CD4-positive, alpha-beta T cell treated with Interleukin-10 for 1 hour (primary cell): ENCODE measurements around the gene PHF5A.
"Not testable (repeated sequence)": the region's sequence is repeated elsewhere in the genome, so short reads cannot be mapped to it uniquely, and the experiment has no call there.

Experiments used
- DNase-seq: peaks from one replicate; pipeline ENCODE4 v3.0.0-alpha.2; 2020

PHF5A gene

DNA sequence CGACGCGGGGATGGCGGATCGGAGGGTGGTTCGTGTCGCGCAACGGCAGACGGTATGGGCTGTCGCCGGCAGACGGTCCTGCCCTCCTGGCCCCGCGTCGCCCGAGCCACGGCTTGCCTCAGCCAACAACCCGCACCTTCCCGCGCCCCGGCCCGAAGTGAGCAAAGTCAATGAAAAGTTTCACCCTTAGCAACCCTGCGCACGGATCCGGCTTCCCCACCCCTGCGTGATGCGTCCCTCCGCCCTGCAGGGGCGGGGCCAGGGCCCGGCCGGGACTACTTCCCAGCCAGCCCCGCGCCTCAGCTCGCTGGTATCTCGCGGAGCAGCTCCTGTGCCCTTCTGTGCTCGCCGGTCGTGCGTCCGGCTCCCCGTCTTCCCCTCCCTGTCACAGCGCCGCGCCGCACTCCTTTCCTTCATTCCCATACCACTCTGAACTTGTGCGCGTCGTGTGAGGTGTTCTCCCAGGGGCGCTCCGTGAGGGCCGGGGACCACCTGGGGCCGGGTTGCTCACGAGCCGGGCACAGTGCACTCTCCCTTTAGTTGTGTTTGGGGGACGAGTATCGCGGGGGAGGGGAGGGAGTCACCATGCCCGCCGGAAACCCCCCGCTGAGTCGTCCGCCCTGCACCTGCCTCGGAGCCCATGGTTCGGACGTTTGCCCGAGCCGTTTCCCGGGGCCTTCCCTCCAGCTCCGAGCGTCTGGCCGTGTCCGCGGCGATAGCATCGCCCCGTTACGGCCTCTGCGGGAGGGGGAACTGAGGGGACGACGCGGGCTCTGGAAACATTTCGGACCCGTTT lies 21.7 kb downstream of the PHF5A start, which contains the start of gene TOB2:
Gene TOB2 (minus strand): TSS at position 163 of the 796 bp plus-strand sequence. CDS start 9,456 bp downstream, outside the sequence.
- peak; percentile 96 for DNase-seq

GRCh38 chr22:41446057-41446501 lies 22.4 kb downstream of the PHF5A start:
- no peak for DNase-seq

- peak; percentile 43 for DNase-seq
Observed at GRCh38 chr22:41445129-41446056, 23.1 kb downstream of the PHF5A start.

DNA sequence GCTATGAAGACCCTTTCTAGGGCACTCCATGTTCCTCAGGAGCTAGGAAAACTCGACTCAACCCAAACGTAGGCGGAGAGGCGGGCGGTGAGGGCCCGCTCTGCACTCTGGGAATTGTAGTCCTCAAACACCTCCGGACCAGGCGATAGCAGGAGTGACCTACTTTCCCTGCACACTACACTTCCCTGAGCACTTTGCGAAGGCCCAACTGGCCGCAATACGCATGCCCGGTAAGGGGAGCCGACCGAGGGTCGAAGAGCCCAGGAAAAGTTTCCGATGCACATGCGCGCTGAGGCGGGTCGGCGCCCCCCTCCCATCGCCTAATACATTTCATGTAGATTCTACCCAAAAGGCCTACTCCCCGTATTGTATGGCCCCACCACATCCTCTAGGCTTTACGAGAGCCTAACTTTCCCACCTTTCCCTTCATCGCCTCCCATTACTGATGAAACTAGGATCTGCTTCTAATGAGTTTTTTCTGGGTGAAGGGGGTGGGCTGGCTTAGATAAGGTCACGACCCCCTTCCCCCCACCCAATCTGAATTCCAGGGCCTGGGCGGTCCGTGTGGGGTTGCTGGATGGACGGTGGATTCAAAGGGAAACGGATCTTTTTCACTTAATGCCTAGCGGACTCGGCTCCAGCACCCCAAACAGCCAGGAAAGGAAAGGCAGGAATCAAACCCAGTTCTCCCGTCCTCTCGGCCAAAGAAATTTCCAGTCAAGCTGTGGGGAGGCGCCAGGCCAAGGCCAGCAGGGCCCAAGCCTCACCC lies 23.9 kb downstream of the PHF5A start:
- peak; percentile 90 for DNase-seq

DNA sequence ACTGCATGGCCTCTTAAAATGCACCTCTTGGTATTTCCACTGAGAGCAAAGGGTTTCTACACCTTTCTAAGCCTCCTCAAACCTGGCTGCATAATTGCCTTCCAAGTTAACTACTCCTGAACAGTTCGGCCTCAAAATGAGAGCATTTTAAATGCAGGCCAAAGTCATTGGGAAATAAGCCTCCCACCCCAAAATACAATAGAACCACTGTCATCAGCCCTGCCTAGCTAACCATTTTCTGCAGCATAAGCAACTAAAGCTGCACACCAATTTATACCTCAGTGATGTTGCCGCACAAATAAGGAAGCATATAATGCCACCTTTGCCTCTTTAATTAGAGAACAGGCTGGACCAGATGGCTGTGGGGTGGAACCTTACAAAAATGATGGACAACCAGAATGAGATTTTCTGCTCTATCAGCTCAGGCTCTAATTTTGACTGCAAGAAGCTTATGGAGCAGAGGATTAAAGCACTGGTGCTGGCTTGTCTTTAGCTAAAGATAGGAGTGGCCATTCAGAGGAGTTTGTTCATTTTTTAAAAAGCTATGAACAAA lies 26.2 kb downstream of the PHF5A start:
- DNase-seq: no peak

DNA sequence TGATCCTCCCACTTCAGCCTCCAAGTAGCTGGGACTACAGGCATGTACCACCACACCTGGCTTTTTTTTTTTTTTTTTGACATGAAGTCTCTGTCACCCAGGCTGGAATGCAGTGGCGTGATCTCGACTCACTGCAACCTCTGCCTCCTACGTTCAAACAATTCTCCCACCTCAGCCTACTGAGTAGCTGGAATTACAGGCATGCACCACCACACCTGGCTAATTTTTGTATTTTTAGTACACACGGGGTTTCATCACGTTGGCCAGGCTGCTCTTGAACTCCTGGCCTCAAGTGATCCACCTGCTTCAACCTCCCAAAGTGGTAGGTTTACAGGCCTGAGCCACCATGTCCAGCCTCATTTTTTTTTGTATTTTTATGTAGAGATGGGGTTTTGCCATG lies 28.0 kb downstream of the PHF5A start:
- DNase-seq: not testable (repeated sequence)

GRCh38 chr22:41437198-41437597 lies 31.3 kb downstream of the PHF5A start:
- DNase-seq: no peak

DNA sequence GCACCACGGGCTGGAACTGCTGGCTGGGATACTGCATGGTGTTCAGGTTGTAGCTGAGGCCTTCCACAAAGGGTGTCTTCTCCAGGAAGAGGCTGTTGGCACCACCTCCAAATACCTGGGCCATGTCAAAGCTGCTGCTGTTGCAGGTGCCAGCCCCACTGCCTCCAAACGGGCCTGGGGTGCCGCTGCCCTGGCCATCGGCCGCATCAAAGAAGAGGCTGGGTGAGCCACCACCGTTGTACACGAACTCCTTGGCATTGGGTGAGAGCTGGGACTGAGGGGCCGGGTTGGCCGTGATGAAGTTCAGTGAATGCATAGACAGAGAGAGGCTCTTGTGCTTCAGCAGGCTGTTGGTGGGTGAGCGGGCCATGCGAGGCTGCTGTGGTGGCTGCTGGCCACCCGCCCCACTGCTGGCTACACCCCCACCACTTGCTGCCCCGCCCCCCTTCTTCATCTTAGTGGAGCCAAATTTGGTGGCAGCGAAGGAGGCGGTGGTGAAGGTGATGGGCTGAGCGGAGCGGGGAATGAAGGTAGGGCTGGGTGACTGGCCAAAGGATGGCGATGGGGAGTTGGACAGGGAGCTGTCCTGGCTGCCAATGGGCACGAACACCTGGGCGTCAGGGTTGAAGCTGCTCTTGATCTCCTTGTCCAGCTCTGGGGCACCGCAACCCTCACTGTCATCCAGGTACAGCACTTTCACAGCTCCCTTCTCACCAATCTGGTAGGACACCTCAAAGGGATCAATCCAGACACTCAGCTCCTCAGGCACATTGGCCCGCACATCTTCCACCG lies 32.0 kb downstream of the PHF5A start:
- no peak for DNase-seq

- DNase-seq: no peak
Observed at GRCh38 chr22:41435560-41435959, 32.9 kb downstream of the PHF5A start.

GRCh38 chr22:41434361-41435003 lies 34.0 kb downstream of the PHF5A start:
- not testable (repeated sequence) for DNase-seq

- not testable (repeated sequence) for DNase-seq
Observed at GRCh38 chr22:41433480-41433879, 35.0 kb downstream of the PHF5A start.

DNA sequence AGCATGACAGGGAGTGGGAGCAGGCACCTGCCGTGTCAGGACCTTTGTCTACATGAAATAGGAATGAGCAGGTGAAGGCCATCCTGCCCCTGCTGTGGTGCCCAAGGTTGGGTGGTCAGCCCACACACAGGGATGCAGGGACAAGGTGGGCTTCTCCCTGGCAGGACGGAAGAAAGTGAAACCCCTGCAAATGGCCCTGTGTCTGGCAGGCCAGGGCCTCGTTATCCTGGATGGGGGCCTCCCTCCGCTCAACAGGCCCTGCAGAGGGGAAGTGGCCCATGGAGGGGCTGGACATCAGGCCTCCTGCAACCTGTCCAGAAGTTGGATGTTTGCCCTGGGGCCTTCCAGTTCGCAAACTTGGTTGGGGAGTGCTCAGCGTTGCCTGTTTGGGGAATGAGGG lies 36.8 kb downstream of the PHF5A start:
- no peak for DNase-seq

GRCh38 chr22:41429951-41430332 lies 38.5 kb downstream of the PHF5A start:
- no peak for DNase-seq

DNA sequence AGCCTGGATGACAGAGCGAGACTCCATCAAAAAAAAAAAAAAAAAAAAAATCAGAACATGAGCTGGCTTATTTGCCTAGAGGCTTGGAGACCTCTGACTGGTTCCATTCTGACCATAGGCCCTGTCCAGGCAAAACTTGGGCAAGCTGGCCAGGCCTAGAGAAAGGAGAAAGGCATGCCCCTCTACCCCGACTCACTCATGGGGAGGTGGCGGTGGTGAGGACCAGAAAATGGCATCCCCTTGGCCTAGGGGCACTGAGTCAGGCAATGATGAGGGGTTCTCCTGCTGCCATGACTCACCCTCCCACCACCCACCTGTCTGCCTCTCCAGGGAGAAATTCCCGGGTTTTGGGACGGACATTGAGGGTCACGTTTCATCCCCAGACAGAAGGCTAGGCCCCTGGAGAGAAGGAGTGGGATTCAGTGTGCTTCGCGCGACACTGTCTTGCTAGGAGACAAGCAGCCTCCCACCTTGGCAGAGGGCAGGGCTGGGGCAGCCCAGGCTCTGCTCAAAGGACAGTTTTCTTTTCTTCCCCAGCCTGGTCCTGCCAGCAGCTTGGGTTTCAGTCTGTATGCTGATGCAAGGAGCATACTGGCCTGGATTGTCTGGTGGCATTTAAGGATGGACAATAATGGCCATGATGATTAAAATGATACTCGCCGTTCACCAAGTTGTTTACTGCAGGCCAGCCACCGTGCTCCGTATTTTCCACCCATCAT lies 39.1 kb downstream of the PHF5A start:
- no peak for DNase-seq

GRCh38 chr22:41425660-41426365 lies 42.7 kb downstream of the PHF5A start:
- DNase-seq: peak; percentile 63

GRCh38 chr22:41418717-41419116 lies 49.8 kb downstream of the PHF5A start:
- no peak for DNase-seq

DNA sequence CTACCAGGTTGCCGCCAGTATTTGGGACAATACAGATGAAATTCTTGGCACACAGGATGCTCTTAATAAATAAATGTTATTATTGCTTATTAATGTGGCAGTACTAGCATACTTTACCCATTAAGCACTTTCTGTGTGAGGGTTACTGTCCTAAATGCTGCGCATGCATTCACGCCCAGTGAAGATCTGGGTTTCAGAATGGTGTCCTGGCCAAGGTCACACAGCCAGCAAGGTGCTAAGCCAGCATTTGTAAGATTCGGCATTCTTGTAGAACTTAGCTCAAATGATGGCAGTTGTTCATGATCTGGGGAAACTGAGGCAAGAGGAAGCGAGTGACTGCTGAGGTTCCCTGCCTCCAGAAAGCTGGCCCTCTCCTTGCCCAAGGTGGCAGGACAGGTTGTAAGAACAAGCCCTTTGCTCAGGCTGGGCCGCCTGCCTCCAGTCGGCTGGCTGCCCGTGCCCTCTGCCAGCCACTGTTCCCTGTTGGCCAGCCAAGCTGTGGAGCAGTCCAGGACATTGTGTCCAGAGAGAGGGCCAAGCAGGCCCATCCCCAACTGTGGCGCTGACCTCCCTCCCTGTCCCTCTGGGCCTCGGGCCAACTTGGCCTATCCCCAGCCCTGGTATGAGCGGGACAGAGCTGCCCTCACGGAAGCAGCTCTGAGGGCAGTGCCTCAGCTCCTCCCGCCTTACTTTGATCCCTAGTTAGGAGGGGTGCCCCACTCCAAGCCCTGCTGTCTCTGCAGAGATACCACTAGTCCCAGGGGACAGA lies 50.7 kb downstream of the PHF5A start:
- no peak for DNase-seq

DNA sequence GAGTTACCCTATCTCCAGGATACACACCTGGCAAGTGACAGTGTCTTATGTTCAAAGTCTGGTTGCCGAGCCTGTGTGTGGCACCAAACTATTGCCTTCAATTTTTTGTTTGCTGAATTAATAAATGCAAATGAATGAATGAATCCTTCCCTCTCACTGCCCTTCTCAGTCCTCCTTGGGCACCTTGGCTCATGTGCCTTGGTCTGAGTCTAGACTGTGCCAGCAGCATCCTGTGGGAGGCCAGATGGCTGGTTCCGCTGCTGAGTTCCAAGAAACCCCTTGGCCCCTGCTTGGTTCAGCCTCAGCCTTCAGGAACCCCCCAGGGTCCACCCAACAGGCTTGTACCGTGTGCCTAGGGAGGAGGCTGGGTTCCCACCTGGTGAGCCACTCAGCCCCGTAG lies 52.9 kb downstream of the PHF5A start:
- no peak for DNase-seq
